Measurements from ENCODE around the gene MAGI2.

The MAGI2 gene

GRCh38 chr7:79453558-79454360 lies at the start of gene MAGI2:
TSS of gene MAGI2 (minus strand) at chr7:79453667. CDS start at chr7:79453320, 347 bp downstream.
- DNase-seq = peak; percentile 43

- DNase-seq = peak; percentile 16
Observed at GRCh38 chr7:79502151-79502550, 48.7 kb upstream of the MAGI2 start.

- DNase-seq = no peak
Observed at GRCh38 chr7:79500759-79501158, 47.3 kb upstream of the MAGI2 start.

- DNase-seq = no peak
Observed at GRCh38 chr7:79497728-79498127, 44.3 kb upstream of the MAGI2 start.

- no peak for DNase-seq
Observed at GRCh38 chr7:79495544-79496272, 42.2 kb upstream of the MAGI2 start.

- DNase-seq = peak; percentile 32
Observed at GRCh38 chr7:79494046-79494445, 40.6 kb upstream of the MAGI2 start.

- no peak for DNase-seq
Observed at GRCh38 chr7:79489371-79489770, 35.9 kb upstream of the MAGI2 start.

- DNase-seq = no peak
Observed at GRCh38 chr7:79478386-79478785, 24.9 kb upstream of the MAGI2 start.

GRCh38 chr7:79475455-79475854 lies 22.0 kb upstream of the MAGI2 start:
- DNase-seq = no peak

- DNase-seq = no peak
Observed at GRCh38 chr7:79471699-79472098, 18.2 kb upstream of the MAGI2 start.

- no peak for DNase-seq
Observed at GRCh38 chr7:79471283-79471682, 17.8 kb upstream of the MAGI2 start.

GRCh38 chr7:79465551-79465950 lies 12.1 kb upstream of the MAGI2 start:
- DNase-seq = no peak

GRCh38 chr7:79464051-79464450 lies 10.6 kb upstream of the MAGI2 start:
- DNase-seq = no peak

- DNase-seq = no peak
Observed at GRCh38 chr7:79462390-79462789, 8.9 kb upstream of the MAGI2 start.

- DNase-seq = peak; percentile 39
Observed at GRCh38 chr7:79461660-79462059, 8.2 kb upstream of the MAGI2 start.

- DNase-seq = no peak
Observed at GRCh38 chr7:79459381-79459780, 5.9 kb upstream of the MAGI2 start.

GRCh38 chr7:79458796-79459195 lies 5.3 kb upstream of the MAGI2 start:
- no peak for DNase-seq

GRCh38 chr7:79455173-79455790 lies 1.8 kb upstream of the MAGI2 start:
- DNase-seq = no peak

- no peak for DNase-seq
Observed at GRCh38 chr7:79454361-79454960, 994 bp upstream of the MAGI2 start.

GRCh38 chr7:79453266-79453557 lies 255 bp downstream of the MAGI2 start:
- DNase-seq = no peak

- peak; percentile 5 for DNase-seq
Observed at GRCh38 chr7:79452495-79453265, 787 bp downstream of the MAGI2 start.

- DNase-seq = peak; percentile 60
Observed at GRCh38 chr7:79452032-79452494, 1.4 kb downstream of the MAGI2 start.

GRCh38 chr7:79451580-79451979 lies 1.9 kb downstream of the MAGI2 start:
- DNase-seq = no peak

Measured in hematopoietic multipotent progenitor cell treated with erythropoietin and hydrocortisone succinate and interleukin-3 and kit ligand, for 6 days (in vitro differentiated cells).